Measurements from ENCODE around the gene DUS2.
A peak's percentile ranks its signal among the peaks of the same experiment; 100 is the strongest.
"Not testable (repeated sequence)": the region's sequence is repeated elsewhere in the genome, so short reads cannot be mapped to it uniquely, and the experiment has no call there.

DUS2 gene

DNA sequence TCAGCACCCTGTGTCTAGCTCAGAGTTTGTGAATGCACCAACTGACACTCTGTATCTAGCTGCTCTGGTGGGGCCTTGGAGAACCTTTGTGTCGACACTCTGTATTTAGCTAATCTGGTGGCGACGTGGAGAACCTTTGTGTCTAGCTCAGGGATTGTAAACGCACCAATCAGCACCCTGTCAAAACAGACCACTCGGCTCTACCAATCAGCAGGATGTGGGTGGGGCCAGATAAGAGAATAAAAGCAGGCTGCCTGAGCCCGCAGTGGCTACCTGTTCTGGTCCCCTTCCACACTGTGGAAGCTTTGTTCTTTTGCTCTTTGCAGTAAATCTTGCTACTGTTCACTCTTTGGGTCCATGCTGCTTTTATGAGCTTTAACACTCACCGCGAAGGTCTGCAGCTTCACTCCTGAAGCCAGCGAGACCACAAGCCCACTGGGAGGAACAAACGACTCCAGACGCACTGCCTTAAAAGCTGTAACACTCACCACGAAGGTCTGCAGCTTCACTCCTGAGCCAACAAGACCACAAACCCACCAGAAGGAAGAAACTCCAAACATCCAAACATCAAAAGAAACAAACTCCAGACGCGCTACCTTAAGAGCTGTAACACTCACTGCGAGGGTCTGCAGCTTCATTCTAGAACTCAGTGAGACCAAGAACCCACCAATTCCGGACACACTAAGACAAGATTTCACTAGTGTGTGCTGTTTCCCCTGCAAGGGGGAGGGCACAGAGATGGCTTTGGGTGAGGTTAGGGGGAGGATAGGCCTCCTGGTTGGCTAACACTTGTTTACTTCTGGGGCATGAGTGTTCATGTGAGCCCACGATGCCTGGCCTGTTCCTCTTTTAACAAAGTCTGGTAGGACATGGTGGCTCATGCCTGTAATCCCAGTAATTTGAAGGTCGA, 24.1 kb upstream of the DUS2 start, which contains the start of gene DPEP2:
DPEP2 (minus strand) TSS at position 706 of the 910 bp plus-strand sequence. CDS start 6,272 bp downstream, outside the sequence.
- peak; percentile 53 for DNase-seq

DNA sequence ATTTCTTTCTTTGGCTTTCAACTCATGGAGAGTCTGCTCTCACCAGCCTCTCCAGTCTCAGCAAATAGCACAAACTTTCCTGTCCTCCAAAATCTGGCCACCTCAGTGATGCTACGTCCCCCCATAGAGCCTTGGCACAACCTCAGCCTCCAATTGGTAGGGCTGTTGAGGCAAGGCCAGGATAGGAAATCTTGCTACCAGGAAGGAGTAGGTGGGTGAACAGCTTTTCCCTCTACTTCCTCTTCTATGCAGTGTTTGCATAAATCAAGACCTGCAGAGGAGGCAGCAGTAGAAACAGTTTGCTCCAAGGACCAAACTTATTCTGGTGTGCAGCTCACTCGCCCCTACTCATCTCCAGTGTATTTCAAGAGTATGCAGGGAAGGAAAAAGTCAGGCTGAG, 23.1 kb upstream of the DUS2 start:
- DNase-seq, result no peak

DNA sequence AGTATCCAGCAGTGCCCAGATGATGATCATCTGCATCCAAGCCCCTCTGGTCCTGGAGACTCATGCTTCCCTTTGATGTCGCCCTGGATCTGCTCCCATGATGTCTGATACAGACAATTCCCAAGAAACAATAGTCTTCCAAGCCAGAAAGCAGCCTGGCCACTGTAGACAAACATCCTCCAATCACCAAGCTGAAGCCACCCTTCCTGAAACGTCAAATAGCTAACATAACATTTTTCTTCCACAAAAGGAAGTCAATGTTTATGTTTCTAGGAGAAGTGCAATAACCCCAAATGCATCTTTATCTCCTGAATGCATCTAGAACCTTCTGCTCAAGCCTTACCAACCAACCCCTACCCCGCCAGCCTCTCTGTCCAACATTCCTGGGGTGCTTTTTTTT, 22.6 kb upstream of the DUS2 start:
- no peak for DNase-seq

DNA sequence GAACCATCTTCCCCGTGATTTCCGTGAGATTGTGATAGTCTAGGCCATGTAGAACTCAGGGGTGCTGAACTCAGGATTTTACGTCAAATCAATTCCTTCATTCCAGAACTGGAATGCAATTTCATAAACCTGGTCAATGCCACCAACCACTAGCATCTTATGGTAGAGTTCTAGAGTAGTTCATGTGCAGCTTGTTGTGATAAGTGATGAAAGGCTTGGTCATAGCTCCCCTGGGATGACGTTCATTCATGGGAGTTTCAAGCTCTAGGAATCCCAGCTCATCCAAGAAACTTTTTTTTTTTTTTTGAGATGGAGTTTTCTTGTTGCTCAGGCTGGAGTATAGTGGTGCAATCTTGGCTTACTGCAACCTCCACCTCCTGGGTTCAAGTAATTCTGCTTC, 20.1 kb upstream of the DUS2 start:
- DNase-seq, result no peak

DNA sequence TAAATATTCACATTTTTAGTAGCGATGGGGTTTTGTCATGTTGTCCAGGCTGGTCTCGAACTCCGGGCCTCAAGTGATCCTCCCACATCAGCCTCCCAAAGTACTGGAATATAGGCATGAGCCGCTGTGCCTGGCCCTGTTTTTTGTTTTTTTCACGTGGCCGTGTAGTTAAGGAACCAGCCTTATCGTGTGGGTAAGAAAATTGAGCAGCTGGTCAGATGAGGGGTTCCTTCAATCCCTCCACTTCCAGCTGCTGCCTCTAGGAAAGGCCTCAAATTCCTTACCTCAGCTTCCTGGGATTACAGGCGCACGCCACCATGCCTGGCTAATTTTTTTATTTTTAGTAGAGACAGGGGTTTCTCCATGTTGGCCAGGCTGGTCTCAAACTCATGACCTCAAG, 17.9 kb upstream of the DUS2 start:
- DNase-seq, result no peak

DNA sequence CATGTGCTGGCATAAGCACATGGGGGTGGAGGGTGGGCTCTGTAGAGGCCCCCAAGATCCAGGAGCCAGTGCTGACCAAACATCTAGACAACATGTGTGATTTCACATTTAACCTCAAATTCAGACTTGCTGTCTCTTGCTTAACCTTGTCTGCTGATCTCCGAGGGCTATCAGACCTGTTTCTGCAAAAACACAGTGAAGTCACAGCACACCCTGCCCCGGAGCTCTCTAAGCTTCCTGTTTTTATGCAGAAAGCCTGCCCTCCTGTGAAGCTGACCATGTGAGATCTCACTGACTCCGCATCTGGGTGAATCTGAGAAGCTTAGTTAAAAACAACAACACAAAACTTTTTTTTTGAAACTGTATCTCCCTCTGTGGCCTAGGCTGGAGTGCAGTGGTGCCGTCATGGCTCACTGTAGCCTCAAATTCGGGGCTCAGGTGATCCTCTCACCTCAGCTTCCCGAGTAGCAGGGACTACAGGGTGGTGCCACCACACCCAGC, 17.2 kb upstream of the DUS2 start:
- DNase-seq, result peak; percentile 34

DNA sequence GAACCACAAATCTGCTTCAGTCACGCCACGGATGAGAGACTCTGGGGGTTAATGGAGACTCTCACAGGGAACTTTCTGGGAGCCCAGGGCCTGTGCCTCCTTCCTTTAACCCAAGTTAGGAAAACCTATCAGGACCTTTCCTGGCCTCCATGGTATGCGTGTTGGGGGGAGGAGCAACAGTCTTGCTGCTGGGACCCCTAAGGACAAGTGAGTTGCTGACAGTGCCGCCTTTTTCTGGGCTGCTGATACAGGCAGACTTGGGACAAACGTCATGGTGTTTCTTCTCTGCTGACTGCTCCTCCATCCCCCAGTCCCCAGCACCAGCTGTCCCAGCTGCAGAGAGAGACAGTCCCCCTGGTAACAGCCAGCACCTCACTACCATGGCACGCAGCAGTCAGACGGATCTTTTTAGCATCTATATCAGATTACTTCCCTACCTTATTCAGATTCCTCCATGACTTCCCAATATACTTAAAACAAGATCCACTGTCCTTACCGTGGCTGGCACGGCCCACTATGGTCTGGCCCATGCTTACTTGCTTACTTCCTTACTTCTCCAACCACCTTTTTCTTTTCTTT, 13.8 kb upstream of the DUS2 start:
- no peak for DNase-seq

DNA sequence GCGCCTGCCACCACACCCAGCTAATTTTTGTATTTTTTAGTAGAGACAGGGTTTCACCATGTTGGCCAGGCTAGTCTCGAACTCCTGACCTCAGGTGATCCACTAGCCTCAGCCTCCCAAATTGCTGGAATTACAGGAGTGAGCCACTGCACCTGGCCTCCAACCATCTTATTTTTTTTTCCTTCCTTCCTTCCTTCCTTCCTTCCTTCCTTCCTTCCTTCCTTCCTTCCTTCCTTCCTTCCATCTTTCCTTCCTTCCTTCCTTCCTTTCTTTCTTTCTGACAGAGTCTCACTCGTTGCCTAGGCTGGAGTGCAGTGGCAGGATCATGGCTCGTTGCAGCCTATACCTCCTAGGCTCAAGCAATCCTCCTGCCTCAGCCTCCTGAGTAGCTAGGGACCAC, 13.2 kb upstream of the DUS2 start:
- not testable (repeated sequence) for DNase-seq

DNA sequence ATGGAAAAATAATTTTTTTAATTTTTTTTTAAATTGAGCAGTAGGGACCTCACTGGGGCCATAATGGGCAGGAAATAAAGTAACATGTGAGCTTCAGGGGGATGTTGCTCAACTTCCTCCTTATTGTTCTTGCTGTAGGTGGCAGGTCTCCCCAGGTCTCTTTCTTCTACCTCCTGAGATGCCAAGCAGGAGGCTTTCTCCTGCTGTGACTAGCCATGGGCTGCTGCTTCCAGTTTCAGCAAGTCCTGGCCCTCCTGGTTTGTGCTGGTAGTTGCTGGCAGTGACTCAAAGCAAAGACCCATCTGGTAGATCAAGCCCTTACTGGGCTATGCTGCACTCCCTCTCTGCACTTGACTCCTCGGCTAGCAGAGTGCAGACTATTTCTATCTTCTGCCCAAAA, 9.6 kb upstream of the DUS2 start:
- no peak for DNase-seq

DNA sequence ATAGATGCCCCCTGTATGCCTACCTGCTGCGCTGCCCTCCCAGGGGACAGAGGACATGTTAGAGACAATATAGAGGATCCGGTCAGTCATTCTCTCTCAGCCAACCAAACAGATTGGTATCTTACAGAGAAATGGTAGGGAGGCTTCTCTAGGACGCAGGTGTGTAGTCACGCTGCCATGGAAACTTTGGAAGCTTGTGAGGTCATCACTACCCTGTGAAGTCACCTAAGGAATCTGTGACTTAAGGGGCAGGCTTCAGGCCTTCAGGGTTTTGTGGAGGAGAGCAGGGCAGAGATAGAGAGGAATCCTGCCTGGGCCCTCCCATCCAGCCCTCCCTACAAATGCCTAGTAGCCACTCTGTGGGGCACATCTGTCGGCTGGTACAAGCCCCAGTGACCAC, 7.4 kb upstream of the DUS2 start, which contains the start of gene DPEP2NB:
DPEP2NB (minus strand) TSS at position 231 of the 400 bp plus-strand sequence; CDS start at position 90, 141 bp downstream.
- no peak for DNase-seq

DNA sequence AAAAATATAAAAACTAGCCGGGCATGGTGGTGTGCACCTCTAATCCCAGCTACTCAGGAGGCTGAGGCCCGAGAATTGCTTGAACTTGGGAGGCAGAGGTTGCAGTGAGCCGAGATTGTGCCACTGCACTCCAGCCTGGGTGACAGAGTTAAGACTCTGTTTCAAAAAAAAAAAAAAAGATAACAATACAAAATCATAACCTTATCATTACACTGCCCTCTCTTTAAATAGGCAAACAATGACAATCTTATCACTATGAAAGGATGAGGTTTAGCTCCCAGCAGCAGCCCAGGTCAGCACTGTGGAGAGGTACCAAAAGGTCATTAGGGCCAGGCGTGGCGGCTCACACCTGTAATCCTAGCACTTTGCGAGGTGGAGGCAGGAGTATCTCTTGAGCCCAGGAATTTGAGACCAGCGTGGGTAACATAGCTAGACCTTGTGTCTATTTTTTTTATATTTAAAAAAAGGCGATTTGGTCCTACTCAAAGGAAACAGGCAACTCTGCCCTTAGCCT, 3.9 kb upstream of the DUS2 start:
- no peak for DNase-seq

DNA sequence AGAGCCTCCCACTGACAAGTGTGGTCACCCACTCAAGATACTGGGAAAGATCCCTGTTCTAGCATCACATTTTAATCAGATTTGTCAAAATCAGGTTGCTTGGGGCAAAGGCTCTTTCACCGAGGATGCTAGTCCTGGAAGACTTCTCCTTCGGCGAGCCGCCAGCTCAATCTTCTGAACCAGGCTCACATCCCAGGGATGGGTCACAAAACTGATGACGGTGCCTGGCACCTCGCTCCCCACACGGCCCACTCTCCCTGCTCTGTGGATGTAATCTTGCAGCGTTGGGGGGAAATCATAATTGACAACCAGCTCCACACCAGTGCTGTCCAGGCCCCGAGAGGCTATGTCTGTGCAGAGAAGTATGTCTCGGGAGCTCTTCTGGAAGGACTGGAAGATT, 1.6 kb upstream of the DUS2 start:
- DNase-seq, result no peak

DNA sequence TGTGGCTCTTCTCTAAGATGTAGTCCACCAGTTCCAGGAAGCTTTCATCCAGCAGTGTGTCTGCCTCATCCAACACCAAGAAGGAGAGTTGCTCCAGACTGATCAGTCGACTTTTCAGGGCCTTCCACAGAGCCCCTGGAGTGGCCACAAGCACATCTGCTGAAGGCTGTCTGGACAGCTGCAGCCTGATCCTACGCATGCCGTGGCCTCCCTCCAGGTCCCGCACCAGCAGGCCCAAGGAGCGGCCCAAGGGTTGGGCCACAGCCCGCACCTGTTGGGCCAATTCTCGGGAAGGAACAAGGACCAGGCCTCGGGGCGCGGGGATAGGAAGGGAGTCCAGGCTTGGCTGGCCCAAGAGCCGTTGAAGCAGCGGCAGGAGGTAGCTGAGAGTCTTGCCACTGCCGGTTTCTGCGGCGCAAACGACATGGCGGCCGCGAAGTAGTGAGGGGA, 781 bp upstream of the DUS2 start:
- DNase-seq, result no peak

DNA sequence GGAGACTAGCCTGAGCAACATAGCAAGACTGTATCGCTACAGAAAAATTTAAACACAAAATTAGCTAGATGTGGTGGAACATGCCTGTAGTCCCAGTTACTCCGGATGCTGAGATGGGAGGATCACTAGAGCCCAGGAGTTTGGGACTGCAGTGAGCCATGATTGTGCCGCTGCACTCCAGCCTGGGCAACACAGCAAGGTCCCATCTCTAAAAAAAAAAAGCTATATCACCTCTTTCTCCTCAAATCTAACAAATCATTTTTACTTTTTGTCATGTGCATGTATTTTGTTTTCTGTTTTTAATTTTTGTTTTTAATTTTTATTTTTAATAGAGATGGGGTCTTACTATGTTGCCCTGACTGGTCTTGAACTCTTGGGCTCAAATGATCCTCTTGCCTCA, 5.9 kb downstream of the DUS2 start:
- no peak for DNase-seq

DNA sequence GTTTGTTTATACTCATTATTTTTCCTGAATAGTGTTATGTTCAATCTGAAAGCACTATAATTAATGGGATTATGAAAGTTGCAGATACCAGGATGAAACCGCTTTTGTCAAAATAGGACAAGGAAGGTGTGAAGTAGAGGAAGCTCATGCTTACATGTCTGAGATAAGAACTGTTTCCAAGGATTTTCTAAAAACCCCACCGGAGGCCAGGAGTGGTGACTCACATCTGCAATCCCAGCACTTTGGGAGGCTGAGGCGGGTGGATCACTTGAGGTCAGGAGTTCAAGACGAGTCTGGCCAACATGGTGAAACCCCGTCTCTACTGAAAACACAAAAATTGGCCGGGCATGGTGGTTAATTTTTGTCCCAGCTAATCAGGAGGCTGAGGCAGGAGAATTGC, 7.0 kb downstream of the DUS2 start:
- DNase-seq, result not testable (repeated sequence)

DNA sequence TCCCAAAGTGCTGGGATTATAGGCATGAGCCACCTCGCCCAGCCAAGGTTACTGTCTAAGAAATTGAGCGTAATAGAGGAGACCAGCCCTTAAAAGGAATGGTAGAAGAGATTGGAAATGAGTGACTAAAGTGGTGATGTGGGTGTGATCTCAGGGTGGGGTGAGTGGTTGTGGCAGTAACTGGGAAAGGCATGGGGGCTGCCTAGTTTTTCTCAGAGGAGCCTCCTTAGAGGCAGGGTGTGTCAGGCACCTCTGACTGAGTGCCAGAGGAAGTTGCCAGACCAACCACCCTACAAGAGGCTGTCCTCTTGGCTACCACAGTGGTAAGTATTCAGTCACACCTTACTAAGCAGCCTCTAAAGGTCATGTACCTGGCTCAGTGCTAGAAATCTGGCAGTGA, 8.9 kb downstream of the DUS2 start:
- DNase-seq, result no peak

DNA sequence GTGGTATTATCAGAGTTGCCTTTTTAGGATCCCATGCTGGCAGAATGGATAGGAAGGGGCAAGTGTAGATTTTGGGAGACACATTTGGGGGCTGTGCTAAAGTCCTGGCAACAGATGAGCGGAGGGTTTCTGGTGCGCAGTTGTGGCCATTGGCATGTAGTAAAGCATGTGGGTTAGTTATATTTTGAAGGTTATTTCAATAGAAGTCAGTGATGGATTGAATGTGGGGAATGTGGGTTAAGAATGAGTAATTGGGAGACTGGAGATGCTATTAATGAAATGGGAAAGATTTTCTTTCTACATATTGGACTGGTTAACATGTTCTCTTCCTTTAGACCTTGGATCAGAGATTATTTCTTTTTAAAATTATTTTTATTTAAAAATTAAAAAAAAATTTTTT, 10.0 kb downstream of the DUS2 start:
- no peak for DNase-seq

DNA sequence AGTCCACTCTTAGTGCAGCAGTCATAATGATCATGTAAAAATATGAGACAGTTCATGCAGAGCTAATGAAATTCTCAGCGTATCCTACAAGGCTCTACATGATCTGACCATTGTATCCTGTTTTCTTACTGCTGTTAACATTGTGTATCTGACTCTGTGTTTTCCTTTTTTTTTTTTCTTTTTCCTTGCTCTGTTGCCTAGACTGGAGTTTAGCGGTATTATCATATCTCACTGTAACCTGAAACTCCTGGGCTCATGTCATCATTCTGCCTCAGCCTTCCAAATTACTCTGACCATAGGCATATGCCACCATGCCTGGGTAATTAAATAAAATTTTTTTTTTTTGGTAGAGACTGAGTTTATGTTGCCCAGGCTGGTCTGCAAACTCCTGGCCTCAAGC, 12.1 kb downstream of the DUS2 start:
- no peak for DNase-seq

DNA sequence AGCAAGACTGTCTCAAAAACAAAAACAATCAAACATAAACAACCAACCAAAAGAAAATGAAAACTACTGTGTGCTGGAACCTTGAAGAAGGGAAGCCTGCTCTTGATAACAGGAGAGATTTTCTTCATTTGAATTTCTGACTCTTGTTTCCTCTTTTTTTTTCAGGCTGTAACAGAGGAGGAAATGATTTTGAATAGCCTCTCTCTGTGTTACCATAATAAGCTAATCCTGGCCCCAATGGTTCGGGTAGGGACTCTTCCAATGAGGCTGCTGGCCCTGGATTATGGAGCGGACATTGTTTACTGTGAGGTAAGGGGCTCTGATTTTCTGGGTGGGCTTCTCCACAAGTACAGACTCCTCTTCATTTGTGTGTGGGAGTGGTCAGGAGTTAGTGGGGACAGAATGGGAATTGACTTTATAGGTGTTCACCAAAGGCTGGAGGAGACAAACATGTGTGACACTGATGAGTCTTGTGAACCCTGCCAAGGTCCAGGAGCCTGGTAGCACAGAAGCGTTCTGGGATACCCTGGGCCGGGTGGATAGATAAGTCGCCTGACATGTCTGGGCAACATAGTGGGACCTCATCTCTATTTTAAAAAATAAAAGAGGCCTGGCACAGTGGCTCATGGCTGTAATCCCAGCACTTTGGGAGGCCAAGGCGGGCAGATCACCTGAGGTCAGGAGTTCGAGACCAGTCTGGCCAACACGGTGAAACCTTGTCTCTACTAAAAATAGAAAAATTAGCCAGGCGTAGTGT, 14.9 kb downstream of the DUS2 start:
- DNase-seq, result no peak

DNA sequence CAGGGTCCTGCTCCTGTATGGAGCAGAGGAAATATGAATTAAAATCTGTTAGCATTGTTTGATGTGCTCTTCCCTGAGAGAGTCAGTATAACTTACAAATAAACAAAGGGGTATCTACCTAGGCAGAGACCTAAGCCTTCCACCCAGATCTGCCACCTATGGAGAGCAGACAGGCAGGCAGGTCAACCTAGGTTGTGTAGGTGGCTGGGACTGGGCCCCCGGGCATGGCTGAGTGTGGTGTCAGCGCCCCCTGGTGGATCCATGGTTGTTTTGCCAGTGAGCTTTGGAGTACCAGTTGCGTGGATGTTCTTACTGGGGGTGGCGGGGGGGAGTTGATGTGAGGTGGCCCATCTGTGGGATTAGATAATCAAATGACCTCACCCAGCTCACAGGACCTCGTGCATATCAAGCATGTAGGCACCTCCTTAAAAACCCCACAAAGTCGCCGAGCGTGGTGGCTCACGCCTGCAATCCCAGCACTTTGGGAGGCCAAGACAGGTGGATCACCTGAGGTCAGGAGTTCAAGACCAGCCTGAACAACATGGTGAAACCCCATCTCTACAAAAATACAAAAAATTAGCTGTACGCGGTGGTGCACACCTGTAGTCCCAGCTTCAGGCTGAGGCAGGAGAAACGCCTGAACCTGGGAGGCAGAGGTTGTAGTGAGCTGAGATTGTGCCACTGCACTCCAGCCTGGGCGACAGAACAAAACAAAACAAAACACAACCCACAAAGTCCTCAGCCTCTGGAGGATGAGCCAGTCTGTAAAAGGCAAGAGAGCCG, 17.6 kb downstream of the DUS2 start:
- peak; percentile 90 for DNase-seq

DNA sequence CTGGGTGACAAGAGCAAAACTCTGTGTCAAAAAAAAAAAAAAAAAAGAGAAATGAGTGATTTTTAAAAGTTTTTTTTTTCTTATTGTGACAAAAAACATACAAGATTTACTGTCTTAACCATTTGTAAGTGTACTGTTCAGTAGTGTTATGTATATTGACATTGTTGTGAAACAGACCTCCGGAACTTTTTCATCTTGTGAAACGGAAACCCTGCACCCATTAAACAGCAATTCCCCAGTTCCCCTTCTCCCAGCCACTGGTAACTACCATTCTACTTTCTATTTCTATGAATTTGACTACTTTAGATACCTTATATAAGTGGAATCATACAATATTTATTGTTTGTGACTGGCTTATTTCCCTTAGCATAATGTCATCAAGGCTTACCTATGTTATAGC, 18.7 kb downstream of the DUS2 start:
- no peak for DNase-seq

DNA sequence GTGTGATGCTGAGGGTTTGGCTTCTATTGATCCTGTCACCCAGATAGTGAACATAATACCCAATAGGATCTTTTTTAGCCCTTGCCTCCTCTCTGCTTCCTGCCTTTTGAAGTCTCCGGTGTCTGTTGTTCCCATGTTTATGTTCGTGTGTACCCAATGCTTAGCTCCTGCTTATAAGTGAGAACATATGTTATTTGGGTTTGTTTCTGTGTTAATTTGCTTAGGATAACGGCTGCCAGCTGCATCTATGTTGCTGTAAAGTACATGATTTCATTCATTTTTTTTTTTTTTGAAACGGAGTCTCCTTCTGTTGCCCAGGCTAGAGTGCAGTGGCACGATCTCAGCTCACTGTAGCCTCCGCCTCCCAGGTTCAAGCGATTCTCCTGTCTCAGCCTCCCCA, 23.0 kb downstream of the DUS2 start:
- DNase-seq, result no peak
